ENCODE results near the gene GLYATL2. TPM values are rescaled to one million over a fixed set of nuclear protein-coding genes. Genes with fewer than 3 reads are reported as not detected.
A peak's percentile ranks its signal among the peaks of the same experiment; 100 is the strongest.

GLYATL2 gene
- total RNA-seq, 1 donor from 2014 or later, result not detected

GRCh38 chr11:58801974-58802545 is 42.4 kb downstream of the GLYATL2 start:
- DNase-seq (ENCODE audit: low spot score) (no peak), ATAC-seq (no peak)

DNA sequence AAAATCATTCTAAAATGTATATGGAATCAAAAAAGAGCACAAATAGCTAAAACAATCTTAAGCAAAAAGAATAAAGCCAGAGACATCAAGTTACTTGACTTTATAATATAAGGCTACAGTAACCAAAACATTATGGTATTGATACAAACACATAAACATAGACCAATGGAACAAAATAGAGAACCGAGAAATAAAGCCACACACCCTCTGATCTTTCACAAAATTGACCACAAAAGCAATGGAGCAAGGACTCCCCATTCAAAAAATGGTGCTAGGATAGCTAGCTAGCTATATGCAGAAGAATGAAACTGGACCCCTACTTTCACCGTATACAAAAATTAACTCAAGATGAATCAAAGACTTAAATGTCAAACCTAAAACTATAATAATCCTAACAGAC is 43.2 kb downstream of the GLYATL2 start:
- DNase-seq (ENCODE audit: low spot score), result no peak

DNA sequence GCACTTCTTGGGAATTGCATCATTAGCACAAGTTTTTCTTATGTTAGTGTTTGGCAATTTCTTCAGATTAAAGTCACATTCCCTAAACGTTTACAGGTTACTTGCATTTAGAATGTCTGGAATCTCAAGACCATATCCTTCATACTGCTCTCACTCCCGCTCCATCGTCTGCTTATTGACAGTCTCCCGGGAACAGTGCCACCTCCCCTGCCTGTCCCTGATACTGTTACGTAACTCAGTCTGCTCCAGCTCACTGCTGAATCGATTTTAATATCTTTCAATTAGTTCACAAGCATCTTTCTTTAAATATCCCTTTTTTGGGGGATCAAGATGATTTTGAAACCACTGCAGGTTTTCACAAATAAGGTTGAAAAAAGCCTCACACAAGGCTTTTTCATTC is 48.2 kb downstream of the GLYATL2 start:
- DNase-seq (ENCODE audit: low spot score) (peak; percentile 75), ATAC-seq (peak; percentile 94)

More for the DNA sequence above, 43.2 kb downstream of the GLYATL2 start:
- no peak for ATAC-seq

DNA sequence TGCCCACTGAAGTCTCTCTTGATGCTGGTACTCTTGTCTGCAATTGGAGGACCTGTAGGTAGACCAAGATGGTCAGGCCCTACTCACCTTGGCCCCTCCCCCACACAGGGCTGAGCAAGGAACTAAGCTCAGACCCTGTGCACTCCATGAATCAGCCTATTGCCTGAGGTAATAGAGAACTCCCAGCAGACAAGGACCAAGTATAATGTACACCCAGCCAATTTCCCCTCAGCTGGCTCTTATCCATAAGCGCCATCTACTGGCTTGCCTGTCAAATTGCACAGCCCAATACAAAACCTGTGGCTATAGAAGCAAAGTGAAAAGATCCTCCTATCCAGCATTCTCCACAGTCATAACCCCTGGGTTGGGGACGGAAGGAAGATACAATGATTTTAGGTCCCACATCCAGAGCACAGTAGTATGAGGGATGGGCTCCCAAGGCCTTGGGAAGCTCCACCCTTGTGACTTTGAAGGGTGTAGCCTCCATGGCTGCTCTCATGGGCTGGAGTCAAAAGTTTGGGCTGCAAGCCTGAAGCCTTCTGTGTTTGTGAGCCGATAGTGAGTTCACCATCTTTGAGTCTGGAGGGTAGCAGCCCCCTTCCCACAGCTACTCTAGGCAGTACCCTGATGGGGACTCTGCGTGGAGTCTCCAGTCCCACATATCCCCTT is 56.0 kb downstream of the GLYATL2 start:
- ATAC-seq (peak; percentile 99), DNase-seq (ENCODE audit: low spot score) (peak; percentile 64)

DNA sequence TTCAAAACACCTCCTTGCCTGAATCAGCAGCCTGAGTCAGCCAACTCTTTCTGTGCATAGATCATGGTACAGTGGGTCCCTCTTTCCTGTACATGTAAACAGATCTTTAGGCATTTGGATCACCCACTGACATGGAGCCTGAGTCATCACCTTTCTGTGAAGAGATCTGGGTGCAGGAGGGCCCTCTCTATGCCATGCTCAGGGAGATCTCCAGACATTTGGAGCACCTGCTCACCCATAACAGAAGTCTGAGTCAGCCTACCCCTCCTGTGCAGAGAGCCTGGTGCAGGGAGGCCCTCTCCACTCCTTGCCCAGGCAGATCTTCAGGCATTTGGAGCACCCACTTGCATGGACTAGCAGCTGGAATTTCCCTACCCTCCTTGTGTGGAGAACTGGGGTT is 56.6 kb downstream of the GLYATL2 start:
- ATAC-seq, result peak; percentile 29

DNA sequence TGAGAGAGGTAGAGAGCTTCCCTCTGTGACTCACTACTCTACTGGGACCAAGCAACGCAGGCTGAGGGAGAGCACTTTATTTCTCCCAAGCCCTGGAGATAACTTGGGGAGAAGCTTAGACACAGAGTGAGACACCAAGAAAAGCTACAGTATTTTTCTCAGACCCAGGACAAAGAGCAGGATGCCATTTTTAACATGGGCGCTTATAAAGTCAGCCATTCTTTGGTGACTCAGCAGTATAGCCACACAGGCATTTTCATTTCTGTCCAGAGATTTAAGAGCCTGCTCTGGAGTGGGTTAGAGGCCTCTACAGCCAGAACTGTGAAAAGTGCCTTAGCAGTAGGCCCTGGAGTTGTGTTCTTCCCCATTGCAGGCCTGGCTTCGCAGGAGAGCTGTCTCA is 57.8 kb downstream of the GLYATL2 start:
- no peak for ATAC-seq
- no peak for DNase-seq (ENCODE audit: low spot score)

More for the DNA sequence above, 56.6 kb downstream of the GLYATL2 start:
- DNase-seq (ENCODE audit: low spot score), result no peak

GRCh38 chr11:58784995-58785394 is 59.5 kb downstream of the GLYATL2 start:
- ATAC-seq (no peak), DNase-seq (ENCODE audit: low spot score) (no peak)

Other genes with a start within 250 kb of the GLYATL2 start
- 0.50 TPM for gene CNTF, start 222.0 kb downstream of the GLYATL2 start, total RNA-seq
- 270 TPM for gene GLYAT, start 112.8 kb downstream of the GLYATL2 start, total RNA-seq
- gene GLYATL1, start 94.8 kb upstream of the GLYATL2 start, total RNA-seq, result 374 TPM
- 0.68 TPM for gene GLYATL1B, start 241.6 kb upstream of the GLYATL2 start, total RNA-seq

Measured in left lobe of liver (tissue), 2 donors.